HG03064 (cell line): ENCODE results near the gene PITPNC1.

Experiments
- ATAC-seq: cut with Tn5 transposase; IDR thresholded peaks from one replicate; pipeline ENCODE4 v1.9.1; 2021; ENCODE audit warnings: low read depth; ENCODE audit not compliant: unreplicated experiment

PITPNC1 gene

GRCh38 chr17:67528751-67529436 lies 151.8 kb downstream of the PITPNC1 start:
- ATAC-seq, result no peak

- peak; percentile 55 for ATAC-seq
These were observed 154.2 kb downstream of the PITPNC1 start for GRCh38 chr17:67531291-67531690.

GRCh38 chr17:67532326-67532871 lies 155.3 kb downstream of the PITPNC1 start:
- ATAC-seq, result no peak

- no peak for ATAC-seq
These were observed 157.9 kb downstream of the PITPNC1 start for GRCh38 chr17:67534941-67535340.

- no peak for ATAC-seq
These were observed 165.4 kb downstream of the PITPNC1 start for GRCh38 chr17:67542219-67543114.

GRCh38 chr17:67544364-67544955 lies 167.4 kb downstream of the PITPNC1 start:
- no peak for ATAC-seq

GRCh38 chr17:67546578-67547527 lies 169.8 kb downstream of the PITPNC1 start:
- ATAC-seq, result peak; percentile 96

GRCh38 chr17:67548693-67549092 lies 171.6 kb downstream of the PITPNC1 start:
- no peak for ATAC-seq

GRCh38 chr17:67549820-67550219 lies 172.7 kb downstream of the PITPNC1 start:
- no peak for ATAC-seq

- no peak for ATAC-seq
These were observed 177.6 kb downstream of the PITPNC1 start for GRCh38 chr17:67554634-67555033.

- no peak for ATAC-seq
These were observed 178.8 kb downstream of the PITPNC1 start for GRCh38 chr17:67555855-67556254.

- no peak for ATAC-seq
These were observed 180.2 kb downstream of the PITPNC1 start for GRCh38 chr17:67557052-67557845.

- ATAC-seq, result no peak
These were observed 180.8 kb downstream of the PITPNC1 start for GRCh38 chr17:67557921-67558320.

- no peak for ATAC-seq
These were observed 181.8 kb downstream of the PITPNC1 start for GRCh38 chr17:67558740-67559380.

- no peak for ATAC-seq
These were observed 182.4 kb downstream of the PITPNC1 start for GRCh38 chr17:67559381-67559966.

- no peak for ATAC-seq
These were observed 184.9 kb downstream of the PITPNC1 start for GRCh38 chr17:67562005-67562404.

- no peak for ATAC-seq
These were observed 186.7 kb downstream of the PITPNC1 start for GRCh38 chr17:67563692-67564228.

- no peak for ATAC-seq
These were observed 188.0 kb downstream of the PITPNC1 start for GRCh38 chr17:67565068-67565467.
